HG03469 (cell line): ENCODE data around the gene CNTN2.

Source experiments
- ATAC-seq: cut with Tn5 transposase; IDR thresholded peaks from one replicate; pipeline ENCODE4 v1.9.1; 2021; ENCODE audit warnings: mild to moderate bottlenecking, moderate library complexity, moderate number of reproducible peaks; ENCODE audit not compliant: unreplicated experiment

CNTN2 gene

DNA sequence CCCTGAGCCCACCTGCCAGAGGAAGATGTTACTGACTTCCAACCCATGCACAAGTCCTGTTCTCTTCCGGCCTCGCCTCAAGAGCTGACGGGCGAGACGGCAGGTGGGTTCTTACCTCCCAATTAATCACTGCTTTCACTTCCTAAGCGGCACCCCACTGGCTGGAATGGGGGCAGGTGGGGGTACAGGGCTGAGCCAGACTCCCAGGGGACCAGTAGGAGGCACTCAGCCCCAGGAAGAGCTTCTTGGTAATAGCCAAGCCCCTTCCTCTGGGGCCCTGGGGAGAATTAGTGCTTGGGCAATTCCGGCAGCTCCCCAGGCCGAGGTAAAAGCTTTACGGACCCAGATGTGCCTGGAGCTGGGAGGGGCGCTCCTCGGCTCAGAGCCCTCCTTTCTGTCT is 9.7 kb downstream of the CNTN2 start:
- ATAC-seq: no peak

DNA sequence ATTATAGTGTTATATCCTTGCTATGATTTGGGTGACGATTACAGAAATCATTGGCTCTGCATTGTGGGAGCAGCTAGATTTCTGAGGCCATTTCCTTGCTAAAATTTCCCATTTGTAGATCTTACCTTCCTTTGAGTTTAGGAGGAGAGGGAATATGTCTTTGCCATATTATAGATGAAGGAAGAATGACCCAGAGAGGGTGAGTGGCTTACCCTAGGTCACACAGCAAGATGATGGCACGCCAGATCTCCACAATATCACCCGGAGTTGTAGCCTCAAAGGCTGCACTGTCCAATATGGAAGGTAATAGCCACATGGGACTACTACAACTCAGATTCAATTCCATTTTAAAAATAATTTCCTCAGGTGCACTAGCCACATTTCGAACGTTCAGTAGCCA is 10.3 kb downstream of the CNTN2 start:
- ATAC-seq: no peak

DNA sequence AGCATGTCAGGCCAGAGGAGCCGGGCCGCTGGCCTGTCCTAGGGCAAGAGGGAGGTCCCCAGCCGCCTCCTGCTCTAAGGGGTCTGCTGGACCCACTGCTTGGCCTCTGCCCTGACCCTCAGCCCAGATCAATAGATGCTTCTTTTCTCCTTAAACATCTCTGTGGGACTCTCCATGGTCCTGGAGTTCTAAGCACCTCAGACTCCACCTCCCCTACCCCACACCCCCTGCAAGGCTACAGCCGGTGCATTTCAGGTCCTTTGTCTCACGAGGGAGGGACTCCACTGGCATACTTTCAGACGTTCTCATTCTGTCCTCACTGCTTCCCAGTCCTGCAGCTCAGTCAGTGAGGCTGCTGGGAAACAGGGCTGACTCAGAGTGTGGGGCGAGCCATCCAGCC is 11.0 kb downstream of the CNTN2 start:
- no peak for ATAC-seq

DNA sequence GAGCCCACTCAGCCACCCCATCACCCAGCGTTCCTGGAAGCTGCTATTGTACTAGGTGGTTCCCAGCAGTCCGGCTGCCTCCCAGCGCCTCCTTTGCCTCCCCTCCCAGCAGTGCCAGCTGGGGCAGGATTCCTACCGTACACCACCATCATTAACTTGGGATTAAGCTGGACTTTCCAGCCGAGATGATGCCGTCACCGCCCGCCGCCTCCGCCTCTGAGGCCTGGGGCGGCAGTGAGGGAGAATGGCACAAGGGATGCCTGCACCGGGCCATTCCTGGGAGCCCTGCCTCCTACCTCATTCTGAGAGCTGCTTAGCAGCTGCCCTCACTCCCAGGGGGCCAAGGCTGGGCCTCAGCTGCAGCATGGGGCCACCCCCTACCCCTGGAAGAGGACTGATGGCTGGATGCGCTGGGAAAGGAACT is 13.2 kb downstream of the CNTN2 start:
- no peak for ATAC-seq

DNA sequence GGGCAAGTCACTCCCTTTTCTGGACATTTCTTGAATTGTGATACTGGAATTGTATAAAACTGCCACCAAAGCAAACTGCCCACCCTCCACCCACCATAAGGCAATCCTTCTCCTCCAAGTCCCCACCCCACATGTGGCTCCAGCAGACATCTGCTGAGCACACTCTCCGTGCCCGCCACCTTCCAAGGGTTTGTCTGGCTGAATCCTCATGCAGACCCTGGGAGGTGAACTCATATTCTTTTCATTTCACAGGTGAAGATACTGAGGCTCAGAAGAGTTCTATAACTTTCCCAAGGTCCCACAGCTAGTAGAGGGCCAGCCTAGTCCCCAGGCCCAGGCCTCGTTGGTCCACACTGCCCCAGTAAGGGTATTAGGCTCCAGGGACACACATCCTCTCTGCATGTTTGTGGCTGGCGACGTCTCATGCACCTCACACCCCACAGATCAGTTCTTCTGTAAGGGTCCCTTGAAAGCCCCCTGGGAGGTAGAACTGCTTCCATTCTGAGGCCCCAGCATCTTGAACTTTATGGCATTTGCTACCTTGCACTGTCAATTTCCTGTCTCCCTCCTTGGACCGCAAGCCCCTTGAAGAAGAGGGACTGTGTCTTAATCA is 14.1 kb downstream of the CNTN2 start:
- ATAC-seq: no peak

DNA sequence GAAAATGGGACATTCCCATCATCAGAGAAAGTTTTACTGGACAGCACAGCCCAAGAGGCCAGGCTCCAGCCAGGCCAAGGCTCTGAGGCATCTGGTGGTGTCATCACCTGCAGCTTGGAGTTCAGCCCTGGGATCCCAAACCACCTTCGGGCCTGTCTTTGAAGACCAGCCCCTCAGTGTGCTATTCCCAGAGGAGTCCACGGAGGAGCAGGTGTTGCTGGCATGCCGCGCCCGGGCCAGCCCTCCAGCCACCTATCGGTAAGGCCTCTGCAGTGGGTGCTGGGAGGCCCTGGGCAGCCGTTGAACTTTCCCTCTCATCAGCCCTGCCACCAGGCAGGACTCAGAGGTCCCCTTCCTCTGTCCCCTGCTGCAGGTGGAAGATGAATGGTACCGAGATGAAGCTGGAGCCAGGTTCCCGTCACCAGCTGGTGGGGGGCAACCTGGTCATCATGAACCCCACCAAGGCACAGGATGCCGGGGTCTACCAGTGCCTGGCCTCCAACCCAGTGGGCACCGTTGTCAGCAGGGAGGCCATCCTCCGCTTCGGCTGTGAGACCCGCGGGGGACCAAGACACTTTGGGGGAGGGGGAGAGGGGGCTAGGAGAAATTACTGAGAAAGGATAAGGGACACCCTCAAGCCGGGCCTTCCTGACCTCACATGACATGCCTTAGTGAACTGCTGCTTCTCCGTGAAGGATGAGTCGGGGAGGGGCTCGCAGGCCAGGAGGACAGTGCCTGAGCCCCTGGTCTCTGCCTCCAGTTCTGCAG is 15.0 kb downstream of the CNTN2 start:
- ATAC-seq: no peak

DNA sequence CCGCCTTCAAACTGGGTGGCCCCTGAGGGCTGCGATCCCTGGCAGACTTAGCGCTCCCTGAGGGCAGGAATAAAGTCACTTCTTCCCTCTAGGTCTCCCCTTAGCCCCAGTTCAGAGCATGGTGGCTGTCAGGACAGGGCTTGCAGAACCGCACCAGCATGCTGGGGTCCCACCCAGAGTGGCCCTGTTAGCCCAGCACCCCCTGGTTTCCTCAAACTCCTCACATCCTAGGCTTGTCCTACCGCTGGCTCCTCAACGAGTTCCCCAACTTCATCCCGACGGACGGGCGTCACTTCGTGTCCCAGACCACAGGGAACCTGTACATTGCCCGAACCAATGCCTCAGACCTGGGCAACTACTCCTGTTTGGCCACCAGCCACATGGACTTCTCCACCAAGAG is 15.8 kb downstream of the CNTN2 start:
- no peak for ATAC-seq

DNA sequence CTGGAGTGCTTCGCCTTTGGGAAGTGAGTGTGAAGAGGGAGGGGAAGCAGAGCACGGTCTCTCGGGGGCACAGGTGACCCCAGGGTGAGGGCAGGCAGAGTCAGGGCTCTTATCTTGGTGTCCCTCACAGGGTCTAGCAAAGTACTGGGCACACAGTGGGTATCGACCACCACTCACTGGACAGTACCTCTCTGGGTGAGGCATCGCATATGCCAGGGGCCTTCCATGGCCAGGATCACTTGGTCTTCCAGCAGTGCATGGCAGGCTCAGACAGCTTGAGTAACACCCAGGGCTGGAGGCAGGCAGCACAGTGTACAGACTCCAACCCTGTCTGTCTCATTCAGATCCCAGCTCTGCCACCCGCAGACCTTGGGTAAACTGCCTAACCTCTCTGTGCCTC is 16.6 kb downstream of the CNTN2 start:
- no peak for ATAC-seq

DNA sequence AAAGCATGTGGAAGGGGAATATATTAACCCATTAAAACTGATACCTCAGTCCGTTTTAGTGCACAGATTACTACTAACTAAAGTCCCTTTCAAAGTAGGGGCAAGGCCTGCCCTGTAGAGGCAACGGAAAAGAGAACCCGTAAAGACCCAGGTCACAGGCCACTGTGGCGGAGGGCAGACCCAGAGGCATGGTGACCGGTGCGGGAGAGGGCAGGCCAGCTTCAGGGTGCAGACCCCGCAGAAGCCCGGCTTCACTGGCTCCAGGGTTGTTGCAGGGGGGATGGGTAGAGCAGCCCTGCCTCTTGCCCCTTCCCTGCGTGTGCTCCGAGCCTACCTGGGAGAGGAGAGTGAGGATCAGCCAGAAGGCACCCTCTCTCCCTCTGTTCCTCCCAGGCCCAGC is 17.7 kb downstream of the CNTN2 start:
- no peak for ATAC-seq

DNA sequence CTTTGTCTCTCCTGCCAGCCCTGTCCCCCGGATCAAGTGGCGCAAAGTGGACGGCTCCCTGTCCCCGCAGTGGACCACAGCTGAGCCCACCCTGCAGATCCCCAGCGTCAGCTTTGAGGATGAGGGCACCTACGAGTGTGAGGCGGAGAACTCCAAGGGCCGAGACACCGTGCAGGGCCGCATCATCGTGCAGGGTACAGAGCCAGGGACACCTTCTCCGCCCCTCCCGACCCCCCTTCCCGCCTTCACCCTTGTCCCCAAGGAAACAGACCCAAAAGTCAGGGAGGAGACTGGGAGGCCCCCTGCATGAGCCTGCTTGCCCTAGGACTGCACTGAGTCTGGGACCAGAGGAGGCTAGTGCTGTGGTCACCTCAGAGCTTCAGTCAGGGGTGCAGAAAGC is 18.2 kb downstream of the CNTN2 start:
- ATAC-seq: no peak

DNA sequence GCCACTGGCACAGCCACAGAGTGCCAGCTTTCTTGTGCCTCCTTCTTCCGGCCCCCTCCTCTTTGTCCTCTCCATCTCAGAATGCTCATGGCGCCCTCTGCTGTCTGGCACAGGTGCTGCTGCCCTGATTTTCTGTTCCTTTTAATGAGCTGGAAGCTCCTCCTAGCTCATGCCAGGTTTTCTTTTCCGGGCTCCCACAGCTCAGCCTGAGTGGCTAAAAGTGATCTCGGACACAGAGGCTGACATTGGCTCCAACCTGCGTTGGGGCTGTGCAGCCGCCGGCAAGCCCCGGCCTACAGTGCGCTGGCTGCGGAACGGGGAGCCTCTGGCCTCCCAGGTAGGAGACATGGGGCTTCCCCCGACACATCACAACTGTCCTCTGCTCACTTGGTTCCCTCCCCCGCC is 18.7 kb downstream of the CNTN2 start:
- no peak for ATAC-seq

DNA sequence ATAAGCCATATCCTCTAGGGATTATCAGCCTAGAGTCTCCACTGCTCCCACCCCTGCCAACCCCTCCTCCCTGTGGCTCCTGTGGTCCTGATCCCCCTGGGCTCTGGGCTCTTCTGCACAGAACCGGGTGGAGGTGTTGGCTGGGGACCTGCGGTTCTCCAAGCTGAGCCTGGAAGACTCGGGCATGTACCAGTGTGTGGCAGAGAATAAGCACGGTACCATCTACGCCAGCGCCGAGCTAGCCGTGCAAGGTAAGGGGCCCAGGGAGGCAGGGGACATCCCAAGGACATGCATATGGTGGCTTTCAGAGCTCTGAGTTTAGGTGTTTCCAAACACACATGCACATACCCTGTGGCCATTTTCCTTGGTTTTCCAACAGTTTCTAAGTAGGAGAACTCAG is 19.3 kb downstream of the CNTN2 start:
- ATAC-seq: no peak

DNA sequence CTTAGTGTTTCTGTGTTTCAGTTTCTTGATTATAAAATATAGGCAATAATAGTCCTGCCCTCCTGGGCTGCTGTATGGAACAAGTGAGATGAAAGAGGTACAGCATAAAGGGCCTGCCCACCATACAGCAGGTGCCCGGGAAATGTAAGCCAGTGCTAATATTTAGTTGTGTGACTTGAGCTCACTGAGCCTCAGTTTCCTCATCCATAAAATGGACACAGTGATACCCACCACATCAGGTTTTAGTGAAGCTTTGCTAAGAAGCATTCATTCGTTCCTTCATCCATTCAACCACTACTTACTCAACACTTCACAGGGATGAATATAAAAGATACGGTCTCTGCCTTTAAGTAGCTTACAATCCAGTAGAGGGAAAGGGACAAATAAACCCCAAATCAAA is 19.9 kb downstream of the CNTN2 start:
- ATAC-seq: no peak

DNA sequence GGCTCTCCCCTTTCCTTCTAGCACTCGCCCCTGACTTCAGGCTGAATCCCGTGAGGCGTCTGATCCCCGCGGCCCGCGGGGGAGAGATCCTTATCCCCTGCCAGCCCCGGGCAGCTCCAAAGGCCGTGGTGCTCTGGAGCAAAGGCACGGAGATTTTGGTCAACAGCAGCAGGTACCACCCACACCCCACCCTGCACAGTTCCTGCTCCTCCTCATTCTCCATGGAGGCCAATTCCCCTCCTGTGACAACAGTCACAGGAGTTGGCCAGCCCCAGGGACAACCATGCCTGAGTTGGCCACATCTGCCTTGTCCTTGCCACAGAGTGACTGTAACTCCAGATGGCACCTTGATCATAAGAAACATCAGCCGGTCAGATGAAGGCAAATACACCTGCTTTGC is 21.3 kb downstream of the CNTN2 start:
- no peak for ATAC-seq

DNA sequence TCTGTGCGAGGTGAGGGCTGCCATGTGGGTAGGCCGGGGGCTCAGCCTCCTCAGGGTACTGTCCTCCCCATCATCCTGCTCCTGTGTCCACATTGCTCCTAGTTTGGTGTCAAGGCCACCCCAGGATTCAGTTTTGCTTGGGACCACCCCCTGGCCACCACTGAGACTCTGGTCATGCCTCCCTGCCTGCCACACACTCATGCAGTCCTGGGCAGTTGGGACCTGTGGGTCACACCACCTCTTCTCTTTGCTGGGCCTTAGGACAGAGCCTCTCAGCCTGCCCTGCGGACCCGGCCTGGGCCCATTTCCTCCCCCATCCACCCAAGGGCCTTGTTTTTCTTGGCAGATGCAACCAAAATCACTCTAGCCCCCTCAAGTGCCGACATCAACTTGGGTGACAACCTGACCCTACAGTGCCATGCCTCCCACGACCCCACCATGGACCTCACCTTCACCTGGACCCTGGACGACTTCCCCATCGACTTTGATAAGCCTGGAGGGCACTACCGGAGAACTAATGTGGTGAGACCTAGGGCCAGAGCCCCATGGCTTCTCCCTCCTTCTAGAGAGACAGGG is 21.8 kb downstream of the CNTN2 start:
- ATAC-seq: no peak

DNA sequence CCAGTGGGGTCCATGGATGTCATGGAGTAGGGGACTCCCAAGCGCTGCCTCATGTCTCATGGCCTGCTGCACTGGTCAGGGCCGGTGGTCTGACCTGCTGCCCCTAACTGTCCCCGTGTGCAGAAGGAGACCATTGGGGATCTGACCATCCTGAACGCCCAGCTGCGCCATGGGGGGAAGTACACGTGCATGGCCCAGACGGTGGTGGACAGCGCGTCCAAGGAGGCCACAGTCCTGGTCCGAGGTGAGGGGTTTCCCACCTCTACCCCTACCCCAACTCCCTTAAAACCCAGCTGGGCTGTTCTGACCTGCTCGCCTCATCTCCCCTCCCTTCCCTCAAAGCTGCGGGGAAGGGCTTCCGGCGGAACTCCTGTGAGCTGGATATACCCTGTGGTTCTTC is 22.7 kb downstream of the CNTN2 start:
- no peak for ATAC-seq

DNA sequence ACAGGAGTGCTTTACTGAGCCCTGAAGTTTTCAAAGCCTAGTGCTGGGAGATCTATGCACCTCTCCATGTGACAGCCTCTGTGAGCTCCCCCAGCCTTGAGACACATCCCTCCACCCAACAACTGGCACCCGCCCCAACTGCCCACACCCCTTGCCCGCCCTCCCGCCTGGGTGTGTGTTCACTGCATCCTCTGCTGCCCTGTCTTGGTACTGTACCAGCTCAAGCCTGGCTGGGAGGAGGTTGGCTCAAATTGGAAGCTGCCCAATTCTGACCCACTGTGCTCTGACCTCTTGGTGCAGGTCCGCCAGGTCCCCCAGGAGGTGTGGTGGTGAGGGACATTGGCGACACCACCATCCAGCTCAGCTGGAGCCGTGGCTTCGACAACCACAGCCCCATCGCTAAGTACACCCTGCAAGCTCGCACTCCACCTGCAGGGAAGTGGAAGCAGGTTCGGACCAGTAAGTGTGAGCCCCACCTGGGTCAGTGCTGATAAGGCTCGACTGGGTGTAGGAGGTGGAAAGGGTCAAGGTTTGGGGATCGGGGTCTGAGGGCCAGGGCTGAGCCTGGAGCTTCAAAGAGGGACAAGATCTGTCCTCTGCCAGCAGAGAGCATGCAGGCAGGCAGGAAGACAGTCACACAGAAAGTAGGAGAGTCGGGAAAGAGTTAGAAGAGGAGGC is 23.3 kb downstream of the CNTN2 start:
- ATAC-seq: no peak

DNA sequence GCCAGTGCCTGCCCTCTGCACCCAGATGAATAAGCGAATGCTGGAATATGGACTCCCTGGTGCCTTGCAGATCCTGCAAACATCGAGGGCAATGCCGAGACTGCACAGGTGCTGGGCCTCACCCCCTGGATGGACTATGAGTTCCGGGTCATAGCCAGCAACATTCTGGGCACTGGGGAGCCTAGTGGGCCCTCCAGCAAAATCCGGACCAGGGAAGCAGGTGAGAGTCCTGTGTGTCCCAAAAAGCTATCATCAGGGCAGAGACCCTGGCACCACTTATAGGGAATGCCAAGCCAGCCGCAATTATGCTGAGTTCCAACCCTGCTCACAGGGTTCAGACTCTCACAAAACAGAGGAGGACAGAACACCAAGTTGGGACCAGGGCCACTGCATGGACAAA is 24.0 kb downstream of the CNTN2 start:
- no peak for ATAC-seq

DNA sequence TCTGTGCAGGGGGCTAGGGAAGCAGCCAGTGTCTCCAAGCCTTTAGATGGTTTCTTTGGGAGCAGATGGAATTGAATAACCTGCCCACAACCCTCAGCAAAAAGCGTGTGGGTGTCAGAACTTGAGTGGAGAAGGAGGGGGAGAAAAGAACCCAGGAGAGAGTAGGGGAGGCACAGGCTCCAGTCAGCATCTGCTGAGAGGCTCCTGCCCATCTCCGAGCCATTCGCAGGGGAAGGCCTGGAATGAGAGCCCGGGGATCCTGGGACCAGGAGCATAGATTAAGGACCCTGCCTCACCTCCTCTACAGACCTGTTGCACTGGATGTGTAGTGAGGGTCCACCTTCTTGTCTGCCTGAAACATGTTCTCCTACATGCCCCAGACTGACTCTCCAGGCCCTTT is 25.0 kb downstream of the CNTN2 start:
- ATAC-seq: no peak

DNA sequence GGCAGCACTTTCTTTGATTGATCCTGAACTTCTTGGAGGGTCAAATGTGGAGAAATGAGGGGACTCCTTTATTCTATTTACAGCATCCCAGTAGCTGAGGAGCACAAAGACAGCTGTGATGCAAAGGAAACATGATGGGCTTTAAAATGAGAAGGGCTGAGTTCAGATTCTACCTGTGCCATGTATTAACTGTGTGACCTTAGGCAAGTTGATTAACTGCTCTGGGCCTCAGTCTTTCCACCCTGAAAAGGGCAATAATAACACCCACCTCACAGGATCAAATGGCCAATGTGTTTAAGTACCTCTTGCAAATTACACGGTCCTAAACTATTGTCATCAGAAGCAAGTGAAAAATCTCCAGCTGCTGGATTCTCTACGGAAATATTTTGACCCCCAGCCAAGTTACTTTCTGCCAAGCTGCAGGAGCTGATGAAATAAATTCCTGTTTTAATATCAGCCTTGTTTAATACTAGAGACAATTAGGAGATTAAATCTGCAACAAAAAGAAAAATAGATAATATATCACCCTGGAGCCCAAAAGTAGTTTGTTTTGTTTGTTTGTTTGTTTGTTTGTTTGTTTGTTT is 25.5 kb downstream of the CNTN2 start:
- ATAC-seq: no peak

DNA sequence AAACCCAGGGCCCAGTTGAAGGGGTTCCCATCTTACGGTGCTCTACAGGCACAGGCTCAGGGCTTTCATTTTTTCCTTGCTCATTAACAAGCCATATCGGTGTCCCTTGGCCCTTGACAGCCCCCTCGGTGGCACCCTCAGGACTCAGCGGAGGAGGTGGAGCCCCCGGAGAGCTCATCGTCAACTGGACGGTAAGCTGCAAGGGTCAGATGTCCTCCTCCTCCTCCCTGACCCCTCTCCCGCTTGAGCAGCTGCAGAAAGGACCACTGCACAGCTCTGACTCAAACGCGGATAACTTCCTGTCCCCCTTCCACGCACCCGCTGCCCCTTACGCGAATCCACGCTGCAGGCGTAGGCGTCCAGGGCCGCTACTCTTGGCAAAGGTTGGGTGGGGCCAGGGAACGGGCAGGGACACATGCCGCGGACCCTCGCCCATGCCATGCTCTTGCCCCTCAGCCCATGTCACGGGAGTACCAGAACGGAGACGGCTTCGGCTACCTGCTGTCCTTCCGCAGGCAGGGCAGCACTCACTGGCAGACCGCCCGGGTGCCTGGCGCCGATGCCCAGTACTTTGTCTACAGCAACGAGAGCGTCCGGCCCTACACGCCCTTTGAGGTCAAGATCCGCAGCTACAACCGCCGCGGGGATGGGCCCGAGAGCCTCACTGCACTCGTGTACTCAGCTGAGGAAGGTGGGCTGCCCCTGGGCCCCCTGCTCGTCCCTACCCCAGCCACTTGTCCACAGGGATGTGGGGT is 26.5 kb downstream of the CNTN2 start:
- ATAC-seq: no peak
